PC-3 (cell line): Measurements from ENCODE around the gene PDHA1. TPM values are rescaled to one million over a fixed set of nuclear protein-coding genes. Genes with fewer than 3 reads are reported as not detected.

Source experiments
- ATAC-seq: fragments of 200-7000 bp; cut with Tn5 transposase; 2 replicates; pipeline ENCODE4 v1.9.1; 2020; ENCODE audit warnings: mild to moderate bottlenecking, moderate library complexity
- BruUV-seq: library from RNA; stranded (reverse); fragments of 400-500 nt; replicated peaks from 2 replicates; lab custom pipeline; 2021; lab: Mats Ljungman, UMichigan
- CTCF ChIA-PET: fragments of 300-600 bp; sonication (Branson Sonifier 250); formaldehyde crosslinking; loops from one replicate; lab custom pipeline; 2022; ENCODE audit warnings: antibody characterized with exemption; lab: Charles Lee
- POLR2A ChIA-PET: fragments of 300-600 bp; sonication (Branson Sonifier 250); formaldehyde crosslinking; loops from one replicate; lab custom pipeline; 2022; ENCODE audit warnings: antibody characterized with exemption; ENCODE audit not compliant: unreplicated experiment; lab: Charles Lee
- DNase-seq: peaks from one replicate; pipeline ENCODE4 v3.0.0-alpha.2; 2015
- H2AFZ ChIP-seq: fragments of 300-600 bp; sonication (generic); 2 replicates; pipeline ENCODE4 v1.6.0; 2016; ENCODE audit warnings: antibody characterized with exemption, low read length
- H3F3A ChIP-seq: fragments of 300-600 bp; sonication (generic); one replicate; pipeline ENCODE4 v1.6.0; 2017; ENCODE audit warnings: antibody characterized with exemption, low read length, control low read depth, mild to moderate bottlenecking; ENCODE audit not compliant: unreplicated experiment
- H3K27ac ChIP-seq: fragments of 300-600 bp; sonication (generic); 2 replicates; pipeline ENCODE4 v1.5.1; 2016; ENCODE audit warnings: mild to moderate bottlenecking, low read length
- H3K27me3 ChIP-seq: fragments of 300-600 bp; sonication (generic); 2 replicates; pipeline ENCODE4 v1.6.1; 2016; ENCODE audit warnings: low read length, mixed read lengths
- H3K36me3 ChIP-seq: fragments of 300-600 bp; sonication (generic); 2 replicates; pipeline ENCODE4 v1.6.1; 2016; ENCODE audit warnings: low read depth, mixed run types, low read length, mixed read lengths
- H3K4me1 ChIP-seq: fragments of 300-600 bp; sonication (generic); 2 replicates; pipeline ENCODE4 v1.5.1; 2016; ENCODE audit warnings: low read length; ENCODE audit not compliant: insufficient read depth
- H3K4me2 ChIP-seq: fragments of 300-600 bp; sonication (generic); 2 replicates; pipeline ENCODE4 v1.6.0; 2016; ENCODE audit warnings: low read length
- H3K4me3 ChIP-seq: fragments of 300-600 bp; sonication (generic); 2 replicates; pipeline ENCODE4 v1.5.1; 2016; ENCODE audit warnings: mild to moderate bottlenecking, low read length, mixed read lengths
- H3K79me2 ChIP-seq: fragments of 300-600 bp; sonication (generic); 2 replicates; pipeline ENCODE4 v1.6.1; 2017; ENCODE audit warnings: low read length, mixed read lengths
- H3K9ac ChIP-seq: fragments of 300-600 bp; sonication (generic); 2 replicates; pipeline ENCODE4 v1.6.0; 2016; ENCODE audit warnings: mild to moderate bottlenecking, low read length
- H3K9me2 ChIP-seq: fragments of 300-600 bp; sonication (generic); replicated peaks from 2 replicates; pipeline ENCODE4 v1.6.1; 2016; ENCODE audit warnings: mixed run types, low read length, mixed read lengths
- H3K9me3 ChIP-seq: fragments of 300-600 bp; sonication (generic); 2 replicates; pipeline ENCODE4 v1.6.1; 2016; ENCODE audit warnings: low read length, mixed read lengths
- H4K20me1 ChIP-seq: fragments of 300-600 bp; sonication (generic); 2 replicates; pipeline ENCODE4 v1.6.1; 2016; ENCODE audit warnings: low read length, mixed read lengths
- CTCF ChIP-seq: fragments of 300-600 bp; sonication (generic); conservative IDR thresholded peaks from 2 replicates; pipeline ENCODE4 v1.5.1; 2017; ENCODE audit warnings: antibody characterized with exemption, low read depth, mild to moderate bottlenecking, low read length
- EZH2 ChIP-seq: fragments of 300-600 bp; sonication (generic); IDR thresholded peaks from one replicate; pipeline ENCODE4 v1.6.1; 2017; ENCODE audit warnings: antibody characterized with exemption, mild to moderate bottlenecking, low read length; ENCODE audit not compliant: unreplicated experiment
- EZH2phosphoT487 ChIP-seq: fragments of 300-600 bp; sonication (generic); IDR thresholded peaks from 2 replicates; pipeline ENCODE4 v1.6.1; 2018; ENCODE audit warnings: mild to moderate bottlenecking, antibody characterized with exemption, low read length, borderline replicate concordance
- intact Hi-C: fragments of 100-400 bp; cut with micrococcal nuclease; formaldehyde crosslinking; loops from 2 replicates; pipeline ENCODE4 v1.9.0; 2023
- total RNA-seq: library from RNA; depleted of rRNA; stranded (reverse); fragments of >200 nt; gene quantifications from 2 replicates; pipeline ENCODE4 v1.2.3, GENCODE V29; 2014

The PDHA1 gene
- total RNA-seq, 1 experiment from 2014 or later, result 408 TPM

- CTCF ChIA-PET, result no interaction called here
- no peaks in the 10 kb centered on the region for H3K36me3 ChIP-seq
- no peak overlapping the region for H3K4me3 ChIP-seq
- H3K79me2 ChIP-seq, result no peaks in the 10 kb centered on the region
- DNase-seq (no peak), ATAC-seq (no peak)
- no peak overlapping the region for H3K27ac ChIP-seq
- no peak overlapping the region for H3K4me2 ChIP-seq
- POLR2A ChIA-PET, result no interaction called here
- peaks cover 4% of the 10 kb centered on the region; the same call in 1 of the 2 replicates for H3K4me1 ChIP-seq
- BruUV-seq, result no TSS peak
- no peaks in the 10 kb centered on the region for H3K9me3 ChIP-seq
- no peak overlapping the region for H2AFZ ChIP-seq
- H4K20me1 ChIP-seq, result no peaks in the 10 kb centered on the region
- H3F3A ChIP-seq, result no peaks in the 10 kb centered on the region
- no peak overlapping the region for H3K9ac ChIP-seq
- no peaks in the 10 kb centered on the region for H3K9me2 ChIP-seq
- TF ChIP-seq EZH2phosphoT487, result no peak
- no peak for TF ChIP-seq EZH2
- TF ChIP-seq CTCF, result no peak
- H3K27me3 ChIP-seq, result no peaks in the 10 kb centered on the region
- intact Hi-C loops, result loop anchor here (5.0 kb wide), 1 partner anchor 142 kb away; no protein-coding TSS in a partner anchor
These were observed 26.3 kb downstream of the PDHA1 start for GRCh38 chrX:19370061-19370460.

- H3K9ac ChIP-seq, result peak overlapping the region; percentile 53
- no TSS peak for BruUV-seq
- DNase-seq, result peak; percentile 78
- H3K27ac ChIP-seq, result peak overlapping the region; percentile 16; the same call in 1 of the 2 replicates
- no peaks in the 10 kb centered on the region for H3K27me3 ChIP-seq
- H2AFZ ChIP-seq, result peak overlapping the region; percentile 97
- peak overlapping the region; percentile 73 for H3K4me3 ChIP-seq
- ChIA-PET POLR2A (no interaction called here), CTCF (interaction anchor here (0.6 to 1.5 kb wide), 4 partner anchors 11 to 371 kb away, joined by 3 to 23 read pairs (median 6); no protein-coding TSS in a partner anchor)
- no peaks in the 10 kb centered on the region for H3K9me2 ChIP-seq
- TF ChIP-seq CTCF, result peak; percentile 86
- TF ChIP-seq EZH2phosphoT487, result no peak
- TF ChIP-seq EZH2, result no peak
- peak overlapping the region; percentile 99 for H3K4me2 ChIP-seq
- H4K20me1 ChIP-seq, result no peaks in the 10 kb centered on the region
- no peaks in the 10 kb centered on the region for H3F3A ChIP-seq
- intact Hi-C loops, result loop anchor here (1.0 to 5.0 kb wide), 3 partner anchors 140 to 517 kb away; no protein-coding TSS in a partner anchor
- H3K36me3 ChIP-seq, result no peaks in the 10 kb centered on the region
- peak; percentile 82 for ATAC-seq
- H3K9me3 ChIP-seq, result no peaks in the 10 kb centered on the region
- H3K79me2 ChIP-seq, result no peaks in the 10 kb centered on the region
- H3K4me1 ChIP-seq, result peaks cover 4% of the 10 kb centered on the region; the same call in 1 of the 2 replicates
These were observed 28.4 kb downstream of the PDHA1 start for GRCh38 chrX:19372170-19372546.
